Neural progenitor cell (in vitro differentiated cells): Measurements from ENCODE around the gene NLRP14. TPM values are rescaled to one million over a fixed set of nuclear protein-coding genes. Genes with fewer than 3 reads are reported as not detected.

ENCODE experiments used
- DNase-seq: peaks from one replicate; pipeline ENCODE4 v3.0.0-alpha.2; 2016; ENCODE audit warnings: low spot score
- H2AFZ ChIP-seq: fragments of 200-600 bp; sonication (generic); replicated peaks from 2 replicates; pipeline ENCODE4 v1.6.1; 2016; ENCODE audit warnings: antibody characterized with exemption
- H3F3A ChIP-seq: fragments of 200-600 bp; sonication (generic); 2 replicates; pipeline ENCODE4 v1.6.1; 2016; ENCODE audit warnings: antibody characterized with exemption, low read depth
- H3K27ac ChIP-seq: fragments of 200-600 bp; sonication (generic); 2 replicates; pipeline ENCODE4 v1.5.1; 2016; ENCODE audit warnings: mild to moderate bottlenecking
- H3K27me3 ChIP-seq: fragments of 200-600 bp; sonication (generic); 2 replicates; pipeline ENCODE4 v1.6.1; 2016; ENCODE audit warnings: mild to moderate bottlenecking, moderate library complexity
- H3K36me3 ChIP-seq: fragments of 200-600 bp; sonication (generic); 2 replicates; pipeline ENCODE4 v1.5.1; 2016
- H3K4me1 ChIP-seq: fragments of 200-600 bp; sonication (generic); 2 replicates; pipeline ENCODE4 v1.6.1; 2016; ENCODE audit warnings: mixed run types
- H3K4me2 ChIP-seq: fragments of 200-600 bp; sonication (generic); 2 replicates; pipeline ENCODE4 v1.6.1; 2016
- H3K4me3 ChIP-seq: fragments of 200-600 bp; sonication (generic); 2 replicates; pipeline ENCODE4 v1.5.1; 2016
- H3K79me2 ChIP-seq: fragments of 200-600 bp; sonication (generic); 2 replicates; pipeline ENCODE4 v1.6.1; 2016; ENCODE audit warnings: low read depth
- H3K9ac ChIP-seq: fragments of 200-600 bp; sonication (generic); 2 replicates; pipeline ENCODE4 v1.6.1; 2016
- H3K9me3 ChIP-seq: fragments of 200-600 bp; sonication (generic); 2 replicates; pipeline ENCODE4 v1.5.1; 2016; ENCODE audit warnings: low read depth
- H4K20me1 ChIP-seq: fragments of 200-600 bp; sonication (generic); 2 replicates; pipeline ENCODE4 v1.6.1; 2016; ENCODE audit warnings: low read depth
- H3K27ac Mint-ChIP-seq: 3 replicates; pipeline ENCODE4 v1.8.0; 2021; ENCODE audit warnings: mixed read lengths
- H3K27me3 Mint-ChIP-seq: 2 replicates; pipeline ENCODE4 v1.8.0; 2022; ENCODE audit warnings: low read depth, mild to moderate bottlenecking, inconsistent platforms, moderate library complexity, mixed read lengths; ENCODE audit not compliant: insufficient read depth
- H3K36me3 Mint-ChIP-seq: 3 replicates; pipeline ENCODE4 v1.8.0; 2021; ENCODE audit warnings: mixed read lengths
- H3K4me1 Mint-ChIP-seq: 3 replicates; pipeline ENCODE4 v1.8.0; 2021; ENCODE audit warnings: mixed read lengths
- H3K4me3 Mint-ChIP-seq: 3 replicates; pipeline ENCODE4 v1.8.0; 2021; ENCODE audit warnings: mild to moderate bottlenecking, moderate library complexity, mixed read lengths
- H3K9me3 Mint-ChIP-seq: 3 replicates; pipeline ENCODE4 v1.8.0; 2020; ENCODE audit warnings: mixed read lengths
- CTCF ChIP-seq: fragments of 200-600 bp; sonication (generic); IDR thresholded peaks from 2 replicates; pipeline ENCODE4 v1.5.1; 2017; ENCODE audit warnings: antibody characterized with exemption, mild to moderate bottlenecking
- EZH2 ChIP-seq: fragments of 200-600 bp; sonication (generic); IDR thresholded peaks from 2 replicates; pipeline ENCODE4 v1.6.1; 2017; ENCODE audit warnings: antibody characterized with exemption, mild to moderate bottlenecking, moderate library complexity
- EZH2phosphoT487 ChIP-seq: fragments of 200-600 bp; sonication (generic); IDR thresholded peaks from 2 replicates; pipeline ENCODE4 v1.6.1; 2017; ENCODE audit warnings: antibody characterized with exemption
- total RNA-seq: library from RNA; depleted of rRNA; stranded (reverse); fragments of >200 nt; gene quantifications from 2 replicates; pipeline ENCODE4 v1.2.3, GENCODE V29; 2015; ENCODE audit warnings: low replicate concordance

Gene NLRP14
- total RNA-seq, 1 donor from 2014 or later, result 1.8 TPM

GRCh38 chr11:7034019-7034418 lies 13.7 kb downstream of the NLRP14 start:
- Mint-ChIP-seq H3K9me3 (no peaks in the 10 kb centered on the region), H3K4me1 (no peaks in the 10 kb centered on the region), H3K4me3 (no peak overlapping the region), H3K36me3 (no peaks in the 10 kb centered on the region), H3K27ac (no peak overlapping the region), H3K27me3 (peaks cover 3% of the 10 kb centered on the region)
- Histone ChIP-seq H4K20me1 (no peaks in the 10 kb centered on the region), H3K79me2 (no peaks in the 10 kb centered on the region), H3K4me2 (no peak overlapping the region), H3F3A (no peaks in the 10 kb centered on the region), H2AFZ (no peak overlapping the region), H3K9me3 (no peaks in the 10 kb centered on the region), H3K27me3 (no peaks in the 10 kb centered on the region), H3K9ac (no peak overlapping the region), H3K4me1 (no peaks in the 10 kb centered on the region), H3K27ac (no peak overlapping the region), H3K4me3 (no peak overlapping the region), H3K36me3 (no peaks in the 10 kb centered on the region)
- no peak for TF ChIP-seq EZH2
- TF ChIP-seq EZH2phosphoT487, result no peak
- no peak for TF ChIP-seq CTCF
- no peak for DNase-seq

GRCh38 chr11:7046474-7047175 lies 26.3 kb downstream of the NLRP14 start:
- Mint-ChIP-seq H3K4me3 (no peak overlapping the region), H3K27ac (no peak overlapping the region), H3K36me3 (no peaks in the 10 kb centered on the region), H3K27me3 (no peaks in the 10 kb centered on the region), H3K4me1 (no peaks in the 10 kb centered on the region), H3K9me3 (no peaks in the 10 kb centered on the region)
- H3K27me3 ChIP-seq, result no peaks in the 10 kb centered on the region
- no peaks in the 10 kb centered on the region for H3K79me2 ChIP-seq
- no peaks in the 10 kb centered on the region for H3F3A ChIP-seq
- no peaks in the 10 kb centered on the region for H3K9me3 ChIP-seq
- DNase-seq, result no peak
- no peak overlapping the region for H3K4me3 ChIP-seq
- H2AFZ ChIP-seq, result no peak overlapping the region
- H3K4me1 ChIP-seq, result no peaks in the 10 kb centered on the region
- H4K20me1 ChIP-seq, result no peaks in the 10 kb centered on the region
- TF ChIP-seq EZH2phosphoT487 (no peak), EZH2 (no peak), CTCF (no peak)
- H3K27ac ChIP-seq, result no peak overlapping the region
- H3K9ac ChIP-seq, result no peak overlapping the region
- no peak overlapping the region for H3K4me2 ChIP-seq
- H3K36me3 ChIP-seq, result no peaks in the 10 kb centered on the region

GRCh38 chr11:7050191-7050590 lies 29.9 kb downstream of the NLRP14 start:
- Mint-ChIP-seq H3K4me3 (no peak overlapping the region), H3K27me3 (no peaks in the 10 kb centered on the region), H3K4me1 (no peaks in the 10 kb centered on the region), H3K9me3 (no peaks in the 10 kb centered on the region), H3K27ac (no peak overlapping the region), H3K36me3 (no peaks in the 10 kb centered on the region)
- DNase-seq, result no peak
- Histone ChIP-seq H4K20me1 (no peaks in the 10 kb centered on the region), H3K9me3 (no peaks in the 10 kb centered on the region), H3K9ac (no peak overlapping the region), H3K36me3 (no peaks in the 10 kb centered on the region), H3K4me1 (no peaks in the 10 kb centered on the region), H3K27ac (no peak overlapping the region), H3K27me3 (no peaks in the 10 kb centered on the region), H3F3A (no peaks in the 10 kb centered on the region), H3K4me3 (no peak overlapping the region), H3K4me2 (no peak overlapping the region), H3K79me2 (no peaks in the 10 kb centered on the region), H2AFZ (no peak overlapping the region)
- no peak for TF ChIP-seq EZH2
- TF ChIP-seq EZH2phosphoT487, result no peak
- no peak for TF ChIP-seq CTCF
